ENCODE data around the gene KRTAP5-2. TPM values are rescaled to one million over a fixed set of nuclear protein-coding genes. Genes with fewer than 3 reads are reported as not detected.

KRTAP5-2 gene
- total RNA-seq, 4 donors from 2014 or later = not detected

DNA sequence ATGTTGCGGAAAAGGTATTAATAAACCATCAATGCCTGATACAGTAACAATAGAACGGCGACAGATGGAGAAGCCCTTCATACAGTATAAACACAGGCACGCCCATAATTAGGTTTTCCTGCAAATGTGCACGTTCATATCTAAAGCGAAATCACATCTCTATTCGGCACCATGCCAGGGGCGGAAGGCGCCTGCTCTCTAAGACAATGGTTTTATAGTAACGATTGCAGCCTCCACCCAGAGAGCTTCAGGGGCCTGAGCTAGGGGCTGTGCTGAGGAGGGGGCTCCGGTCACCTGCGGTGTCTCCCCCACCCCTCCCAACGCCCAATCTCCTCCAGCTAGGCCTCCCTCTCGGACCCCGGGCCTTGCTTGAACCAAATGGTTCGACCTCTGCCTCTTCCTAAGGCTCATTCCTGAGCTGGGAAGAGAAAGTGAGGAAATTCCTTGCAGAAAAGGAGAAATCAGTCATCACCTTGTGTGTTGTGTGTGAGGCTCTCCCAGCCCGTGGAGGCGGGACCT is 41.1 kb upstream of the KRTAP5-2 start:
- H3K9me3 ChIP-seq = no peaks in the 10 kb centered on the region
- H3K4me1 ChIP-seq = peaks cover 0 to 12% (median 0%) of the 10 kb centered on the region in 4 donors
- H3K4me3 ChIP-seq = no peak overlapping the region
- TF ChIP-seq EP300 (IDR thresholded peaks at IDR 0.05) (no peak), POLR2A (IDR thresholded peaks at IDR 0.05) (no peak)
- H3K27ac ChIP-seq = no peak overlapping the region
- no peaks in the 10 kb centered on the region for H3K36me3 ChIP-seq
- peaks cover 0 to 25% of the 10 kb centered on the region in 2 donors for H3K27me3 ChIP-seq
- no peak for DNase-seq (ENCODE audit: low spot score in 2 of 2)
- WGBS, 2 donors = 36 to 41% methylated on average over 18 of the region's 18 CpGs

GRCh38 chr11:1638344-1638743 is 40.2 kb upstream of the KRTAP5-2 start:
- H3K27me3 ChIP-seq = peaks cover 0 to 30% of the 10 kb centered on the region in 2 donors
- H3K4me3 ChIP-seq = no peak overlapping the region
- no peaks in the 10 kb centered on the region for H3K9me3 ChIP-seq
- no peaks in the 10 kb centered on the region for H3K36me3 ChIP-seq
- H3K27ac ChIP-seq = no peak overlapping the region
- no peak for DNase-seq (ENCODE audit: low spot score in 2 of 2)
- peaks cover 0 to 12% (median 0%) of the 10 kb centered on the region in 4 donors for H3K4me1 ChIP-seq
- WGBS, 2 donors = 82 to 84% methylated on average over 8 of the region's 8 CpGs
- TF ChIP-seq EP300 (IDR thresholded peaks at IDR 0.05) (no peak), POLR2A (IDR thresholded peaks at IDR 0.05) (no peak), CTCF (IDR thresholded peaks at IDR 0.05) (no peak)

DNA sequence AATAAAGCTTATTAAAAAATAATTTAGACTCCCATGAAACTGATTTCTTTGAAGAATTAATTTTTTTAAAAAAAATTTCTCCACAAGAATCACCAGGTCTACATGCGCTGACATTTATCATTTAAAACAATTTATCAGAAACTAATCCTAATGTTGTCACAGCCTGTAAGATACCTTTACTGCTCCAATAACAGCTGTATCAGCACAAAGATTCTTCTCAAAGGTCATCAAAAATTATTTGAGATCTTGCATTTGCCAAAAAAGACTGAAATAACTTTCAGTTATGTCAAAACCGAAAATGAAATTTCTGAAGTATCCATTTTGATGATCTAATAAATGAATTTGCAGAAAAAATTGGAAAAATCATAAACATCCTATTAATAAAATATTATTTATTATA is 39.5 kb upstream of the KRTAP5-2 start:
- no peak overlapping the region for H3K4me3 ChIP-seq
- H3K36me3 ChIP-seq = no peaks in the 10 kb centered on the region
- H3K27me3 ChIP-seq = peaks cover 0 to 32% of the 10 kb centered on the region in 2 donors
- peaks cover 0 to 12% (median 0%) of the 10 kb centered on the region in 4 donors for H3K4me1 ChIP-seq
- WGBS, 2 donors = 78 to 85% methylated on average over 2 of the region's 2 CpGs
- no peaks in the 10 kb centered on the region for H3K9me3 ChIP-seq
- TF ChIP-seq POLR2A (IDR thresholded peaks at IDR 0.05) (no peak), EP300 (IDR thresholded peaks at IDR 0.05) (no peak), CTCF (IDR thresholded peaks at IDR 0.05) (no peak)
- H3K27ac ChIP-seq = no peak overlapping the region
- no peak for DNase-seq (ENCODE audit: low spot score in 2 of 2)

GRCh38 chr11:1636291-1636950 is 38.3 kb upstream of the KRTAP5-2 start:
- no peak overlapping the region for H3K27ac ChIP-seq
- H3K36me3 ChIP-seq = no peaks in the 10 kb centered on the region
- no peak for DNase-seq (ENCODE audit: low spot score in 2 of 2)
- no peak for TF ChIP-seq EP300 (IDR thresholded peaks at IDR 0.05)
- no peak for TF ChIP-seq POLR2A (IDR thresholded peaks at IDR 0.05)
- TF ChIP-seq CTCF (IDR thresholded peaks at IDR 0.05) = no peak
- H3K4me3 ChIP-seq = no peak overlapping the region
- peaks cover 0 to 12% (median 0%) of the 10 kb centered on the region in 4 donors for H3K4me1 ChIP-seq
- H3K9me3 ChIP-seq = no peaks in the 10 kb centered on the region
- peaks cover 0 to 42% of the 10 kb centered on the region in 2 donors for H3K27me3 ChIP-seq
- WGBS, 2 donors = 84 to 85% methylated on average over 19 of the region's 19 CpGs

DNA sequence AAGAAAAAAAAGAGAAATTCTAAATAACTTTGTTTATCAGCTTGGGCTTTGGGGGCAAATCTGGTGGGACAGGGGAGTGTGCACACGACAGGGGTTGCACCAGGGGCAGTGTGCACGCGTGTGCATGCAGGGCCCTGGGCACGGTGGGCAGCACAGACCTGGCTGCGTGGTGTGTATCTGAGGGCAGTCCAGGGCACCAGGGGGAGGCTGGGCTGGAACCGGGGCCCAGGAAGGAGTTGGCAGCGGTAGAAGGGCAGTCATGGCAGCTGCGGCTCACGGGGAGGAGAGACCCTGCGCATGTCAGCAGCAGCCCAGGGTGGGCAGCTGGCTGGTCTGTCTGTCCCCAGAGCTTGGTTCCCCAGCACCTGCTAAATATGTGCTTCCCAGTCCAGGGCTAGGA is 35.8 kb upstream of the KRTAP5-2 start:
- Histone ChIP-seq H3K27ac (no peak overlapping the region), H3K27me3 (peaks cover 0 to 42% of the 10 kb centered on the region in 2 donors), H3K4me1 (no peaks in the 10 kb centered on the region), H3K9me3 (no peaks in the 10 kb centered on the region), H3K36me3 (no peaks in the 10 kb centered on the region), H3K4me3 (no peak overlapping the region)
- no peak for DNase-seq (ENCODE audit: low spot score in 2 of 2)
- TF ChIP-seq EP300 (IDR thresholded peaks at IDR 0.05) (no peak), CTCF (IDR thresholded peaks at IDR 0.05) (no peak), POLR2A (IDR thresholded peaks at IDR 0.05) (no peak)
- 88 to 93% methylated on average over 10 of the region's 10 CpGs for WGBS, 2 donors
